Skeletal muscle tissue (tissue), 4 donors: ENCODE results near the gene MOXD1. TPM values are rescaled to one million over a fixed set of nuclear protein-coding genes. Genes with fewer than 3 reads are reported as not detected.

Experiments used
- H3K27ac ChIP-seq: one replicate; pipeline ENCODE4 v1.7.0; 2013; ENCODE audit warnings: mild to moderate bottlenecking, low read depth, low read length, inconsistent platforms
- H3K27me3 ChIP-seq, 3 donors: one replicate each; pipeline ENCODE4 v1.7.0; 2013; ENCODE audit warnings: low read length in 3 of 3; ENCODE audit not compliant: control insufficient read depth in 3 of 3, insufficient read depth in 3 of 3
- H3K36me3 ChIP-seq, 3 donors: one replicate each; pipeline ENCODE4 v1.7.0; 2013; ENCODE audit warnings: low read length in 3 of 3; ENCODE audit not compliant: control insufficient read depth in 3 of 3, insufficient read depth in 3 of 3
- H3K4me1 ChIP-seq, 3 donors: one replicate each; pipeline ENCODE4 v1.7.0; 2013; ENCODE audit warnings: low read length in 3 of 3, mild to moderate bottlenecking in 3 of 3; ENCODE audit not compliant: control insufficient read depth in 3 of 3, insufficient read depth in 3 of 3
- H3K4me3 ChIP-seq, 3 donors: one replicate each; pipeline ENCODE4 v1.7.0; 2013; ENCODE audit warnings: low read length in 3 of 3
- H3K9ac ChIP-seq, 3 donors: one replicate each; pipeline ENCODE4 v1.7.0; 2013; ENCODE audit warnings: low read length in 3 of 3, mild to moderate bottlenecking in 3 of 3, moderate library complexity in 2 of 3, low read depth in 1 of 3
- H3K9me3 ChIP-seq, 3 donors: one replicate each; pipeline ENCODE4 v1.7.0; 2013; ENCODE audit warnings: low read length in 3 of 3; ENCODE audit not compliant: control insufficient read depth in 3 of 3
- total RNA-seq: library from RNA; depleted of rRNA; stranded (reverse); fragments of >200 nt; gene quantifications from one replicate; pipeline ENCODE4 v1.2.3, GENCODE V29; 2014
- donor health status: Osteomylitis.

MOXD1 gene
- total RNA-seq, 1 donor from 2014 or later, result 1.0 TPM

DNA sequence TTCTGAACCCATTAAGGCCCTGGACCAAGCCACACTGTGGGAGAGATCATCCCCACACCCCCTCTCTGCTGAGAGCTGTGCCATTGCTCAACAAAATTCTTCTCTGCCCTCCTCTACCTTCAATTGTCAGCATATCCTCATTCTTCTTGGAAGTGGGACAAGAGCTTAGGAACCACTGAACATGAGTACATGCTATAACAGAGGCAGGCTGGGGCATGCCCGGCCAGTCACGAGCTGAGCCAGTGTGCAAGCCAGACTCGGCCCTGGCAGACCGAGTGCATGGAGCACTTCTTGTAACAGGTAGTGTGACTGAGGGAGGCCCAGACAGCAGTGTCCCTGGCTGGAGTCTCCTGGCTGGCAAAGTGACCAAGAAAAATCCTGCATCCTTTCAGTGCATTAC lies 149.2 kb downstream of the MOXD1 start:
- peaks cover 0 to 2% (median 0%) of the 10 kb centered on the region in 3 donors for H3K9me3 ChIP-seq

DNA sequence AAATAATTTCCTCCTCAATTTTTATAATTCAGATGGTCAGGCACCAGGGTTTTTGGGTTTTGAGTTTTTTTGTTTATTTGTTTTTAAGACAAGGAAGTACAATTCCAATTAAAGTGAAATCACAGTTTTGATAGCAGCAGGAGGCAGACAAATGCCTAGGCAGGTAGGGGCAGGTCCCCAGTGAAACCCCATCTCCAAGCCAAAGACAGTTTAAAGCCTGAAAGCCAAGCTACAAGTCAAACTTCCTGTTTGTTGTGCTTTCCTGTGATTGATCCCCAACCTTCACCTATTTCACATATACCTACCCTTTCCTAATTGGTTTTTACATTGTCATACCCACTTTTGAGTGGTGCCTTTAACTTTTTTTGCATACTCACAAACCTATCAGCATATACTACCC lies 149.6 kb downstream of the MOXD1 start:
- Histone ChIP-seq H3K27me3 (no peaks in the 10 kb centered on the region), H3K9me3 (peaks cover 0 to 2% (median 0%) of the 10 kb centered on the region in 3 donors), H3K9ac (no peak overlapping the region), H3K4me1 (no peaks in the 10 kb centered on the region), H3K27ac (no peak overlapping the region), H3K4me3 (no peak overlapping the region), H3K36me3 (no peaks in the 10 kb centered on the region)

More for the DNA sequence above, 149.2 kb downstream of the MOXD1 start:
- no peak overlapping the region for H3K27ac ChIP-seq
- no peaks in the 10 kb centered on the region for H3K36me3 ChIP-seq
- H3K4me3 ChIP-seq, result no peak overlapping the region
- H3K27me3 ChIP-seq, result no peaks in the 10 kb centered on the region
- H3K9ac ChIP-seq, result no peak overlapping the region
- no peaks in the 10 kb centered on the region for H3K4me1 ChIP-seq

DNA sequence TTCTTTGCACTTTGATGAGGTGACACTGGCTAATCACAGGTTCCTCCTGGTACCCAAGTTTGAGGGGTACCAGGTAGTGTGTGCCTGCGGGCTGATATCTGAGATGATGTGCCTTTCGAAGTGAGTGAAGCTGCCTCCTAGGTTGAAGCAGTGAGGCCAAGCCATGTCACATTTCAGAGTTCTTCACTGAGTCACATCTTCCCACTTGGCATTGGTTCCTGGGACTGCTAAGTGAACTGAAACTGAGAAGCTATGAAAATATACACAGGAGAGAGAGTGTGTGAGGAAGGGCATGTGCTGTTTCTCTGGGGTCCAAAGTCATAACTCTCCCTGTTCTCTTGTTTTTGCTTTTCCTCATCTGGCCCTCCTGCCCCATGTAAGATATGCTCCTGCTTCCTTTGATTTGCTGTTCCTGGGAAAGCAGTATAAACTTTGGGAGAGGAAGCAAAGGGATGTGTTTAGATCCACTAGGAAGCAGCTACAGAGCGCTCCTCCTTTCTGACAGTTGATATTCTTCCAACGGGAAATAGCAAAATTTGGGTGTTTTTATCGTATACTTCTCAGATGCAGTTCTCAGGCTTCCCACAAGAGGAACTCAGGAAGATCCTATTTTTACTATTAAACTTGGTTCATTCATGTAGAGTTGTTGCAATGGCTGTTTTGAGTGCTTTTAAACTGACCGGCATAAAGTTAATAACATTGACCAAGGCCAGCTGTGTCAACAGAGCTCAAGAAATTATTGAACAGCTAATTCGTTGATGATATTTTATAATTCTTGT lies 153.7 kb downstream of the MOXD1 start:
- Histone ChIP-seq H3K4me1 (no peaks in the 10 kb centered on the region), H3K27ac (no peak overlapping the region), H3K27me3 (no peaks in the 10 kb centered on the region), H3K4me3 (no peak overlapping the region), H3K9ac (no peak overlapping the region), H3K36me3 (no peaks in the 10 kb centered on the region), H3K9me3 (peaks cover 0 to 2% (median 0%) of the 10 kb centered on the region in 3 donors)

DNA sequence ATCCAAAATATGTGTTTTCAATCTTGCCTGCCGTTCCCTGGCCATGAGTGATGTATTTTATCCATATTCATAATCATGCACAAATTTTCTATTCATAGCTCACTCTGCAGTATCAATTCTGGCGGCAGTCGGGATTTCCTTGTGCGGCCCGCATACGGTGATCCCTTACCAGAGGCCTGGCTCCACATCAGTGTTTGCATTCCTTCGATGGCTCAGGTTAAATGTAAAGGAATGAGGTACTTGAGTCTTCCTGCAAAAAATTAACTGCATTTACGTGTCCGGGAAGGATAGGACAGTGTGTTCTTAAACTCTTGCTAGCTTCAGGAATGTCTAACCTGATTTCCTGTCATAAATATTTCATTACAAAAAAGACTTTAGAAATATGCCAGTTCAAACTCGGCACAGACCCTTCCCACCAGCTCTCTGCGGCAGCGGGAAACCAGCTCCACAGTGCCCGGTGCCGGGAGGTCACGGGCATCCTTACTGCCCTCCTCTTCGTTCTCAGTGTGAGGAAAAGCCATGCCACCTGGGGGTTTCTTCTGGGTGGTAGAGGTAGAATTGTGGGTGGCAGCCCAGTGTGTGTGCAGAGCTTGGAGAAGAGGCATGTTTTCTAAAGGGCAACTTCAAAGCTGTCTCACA lies 154.5 kb downstream of the MOXD1 start:
- Histone ChIP-seq H3K27ac (no peak overlapping the region), H3K9ac (no peak overlapping the region), H3K4me3 (no peak overlapping the region), H3K4me1 (no peaks in the 10 kb centered on the region), H3K27me3 (no peaks in the 10 kb centered on the region), H3K9me3 (no peaks in the 10 kb centered on the region), H3K36me3 (no peaks in the 10 kb centered on the region)

DNA sequence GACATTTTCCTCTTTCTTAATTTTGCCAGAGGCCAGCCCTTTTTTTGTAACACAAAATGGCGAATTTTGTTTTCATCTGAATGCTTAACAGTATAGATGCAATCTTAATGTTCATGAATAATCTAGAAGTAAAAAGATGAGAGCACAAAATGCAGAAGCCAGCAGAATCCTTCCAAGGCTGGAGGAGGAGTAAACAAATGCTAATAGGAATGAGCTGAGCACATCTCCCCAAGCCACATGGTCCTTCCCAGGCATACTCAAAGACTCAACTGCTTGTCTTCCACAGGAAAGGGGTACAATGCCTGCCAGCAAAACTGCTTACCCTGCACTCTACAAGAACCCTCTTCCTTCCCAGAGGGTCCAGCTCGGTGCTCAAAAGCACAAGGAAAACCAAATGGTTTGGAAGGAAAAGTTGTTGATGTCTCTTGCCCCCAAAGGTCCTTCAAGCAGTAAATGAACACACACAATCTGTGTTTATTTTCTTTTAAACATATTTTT lies 155.1 kb downstream of the MOXD1 start:
- Histone ChIP-seq H3K9ac (no peak overlapping the region), H3K4me3 (no peak overlapping the region), H3K4me1 (no peaks in the 10 kb centered on the region), H3K9me3 (no peaks in the 10 kb centered on the region), H3K27me3 (no peaks in the 10 kb centered on the region), H3K36me3 (no peaks in the 10 kb centered on the region), H3K27ac (no peak overlapping the region)

Other genes with a start within 250 kb of the MOXD1 start
- 10.4 TPM for gene STX7, start 111.6 kb upstream of the MOXD1 start, total RNA-seq
- gene TAAR9, start 136.8 kb upstream of the MOXD1 start, total RNA-seq, result not detected
- not detected for gene TAAR8, start 151.2 kb upstream of the MOXD1 start, total RNA-seq
- gene TAAR6, start 168.8 kb upstream of the MOXD1 start, total RNA-seq, result not detected
- not detected for gene TAAR5, start 188.3 kb upstream of the MOXD1 start, total RNA-seq
- gene TAAR2, start 222.8 kb upstream of the MOXD1 start, total RNA-seq, result not detected